ENCODE measurements around the gene CBFA2T3. TPM values are rescaled to one million over a fixed set of nuclear protein-coding genes. Genes with fewer than 3 reads are reported as not detected.

CBFA2T3 gene
- total RNA-seq, 1 experiment from 2014 or later = 2.9 TPM

- Mint-ChIP-seq H3K36me3 (ENCODE audit: insufficient read depth in 1 of 3, low read depth in 3 of 3) (peaks cover 1 to 8% (median 6%) of the 10 kb centered on the region in 3 experiments; a peak in 3 of 7 replicates), H3K4me1 (no peaks in the 10 kb centered on the region), H3K27ac (no peak overlapping the region), H3K9me3 (no peaks in the 10 kb centered on the region), H3K27me3 (ENCODE audit: low read depth) (no peaks in the 10 kb centered on the region), H3K4me3 (no peak overlapping the region)
- Histone ChIP-seq H3K9ac (ENCODE audit: extremely low read depth, insufficient read length, low read length) (no peak overlapping the region), H4K91ac (ENCODE audit: insufficient read length, low read depth, low read length) (no peak overlapping the region), H3K27me3 (ENCODE audit: insufficient read depth, low read length) (no peaks in the 10 kb centered on the region), H3K79me2 (ENCODE audit: insufficient read depth, low read length) (no peaks in the 10 kb centered on the region), H3K18ac (ENCODE audit: insufficient read length, low read depth, low read length) (no peak overlapping the region), H2AK5ac (ENCODE audit: insufficient read length, low read length) (no peak overlapping the region), H2AFZ (ENCODE audit: low read length) (no peak overlapping the region), H3K27ac (ENCODE audit: insufficient read length, low read depth, low read length) (no peak overlapping the region), H3K23ac (ENCODE audit: insufficient read length, low read depth, low read length) (no peak overlapping the region), H2BK20ac (ENCODE audit: low read depth, low read length, poor library complexity, severe bottlenecking) (no peak overlapping the region), H2BK5ac (ENCODE audit: insufficient read length, low read length) (no peak overlapping the region), H3K23me2 (ENCODE audit: insufficient read length, low read depth, low read length, poor library complexity, severe bottlenecking) (no peaks in the 10 kb centered on the region), H3T11ph (ENCODE audit: low read length) (no peak overlapping the region), H3K14ac (ENCODE audit: insufficient read depth, low read length) (no peak overlapping the region), H2BK120ac (ENCODE audit: low read depth, low read length, poor library complexity, severe bottlenecking) (no peak overlapping the region), H3K4ac (ENCODE audit: low read depth, low read length) (no peak overlapping the region), H3K9me3 (ENCODE audit: control insufficient read depth, low read depth, low read length) (no peaks in the 10 kb centered on the region), H3K4me1 (ENCODE audit: insufficient read depth, low read length) (no peaks in the 10 kb centered on the region), H4K20me1 (ENCODE audit: control insufficient read depth, insufficient read depth, insufficient read length) (no peaks in the 10 kb centered on the region), H3K79me1 (ENCODE audit: insufficient read depth, low read depth, low read length, poor library complexity, severe bottlenecking) (no peaks in the 10 kb centered on the region), H2BK15ac (ENCODE audit: low read depth, low read length) (no peak overlapping the region), H2BK12ac (ENCODE audit: insufficient read length, low read depth, low read length) (no peak overlapping the region), H4K5ac (ENCODE audit: insufficient read length, low read depth, low read length) (no peak overlapping the region), H3K4me2 (ENCODE audit: insufficient read depth, insufficient read length, low read length) (no peak overlapping the region), H4K8ac (replicated peaks; ENCODE audit: insufficient read length, low read depth, low read length) (no peak overlapping the region), H3K56ac (ENCODE audit: insufficient read length, low read depth, low read length) (no peak overlapping the region)
- TF ChIP-seq CTCF (conservative IDR thresholded peaks at IDR 0.05) = no peak
- no peak for DNase-seq
- no CpG with 5 or more reads among the region's 12 CpGs for WGBS (ENCODE audit: extremely low coverage, insufficient read length, low lambda C conversion rate)
Measured at GRCh38 chr16:88825146-88825545, 151.9 kb downstream of the CBFA2T3 start.

Other genes starting within 250 kb of the CBFA2T3 start
- gene PIEZO1, start 192.0 kb downstream of the CBFA2T3 start, total RNA-seq (2021) = 67.8 and 71.1 TPM in 2 replicates
- 74.1 and 79.7 TPM in 2 replicates for gene CDT1, start 173.4 kb downstream of the CBFA2T3 start, total RNA-seq (2021)
- gene APRT, start 165.3 kb downstream of the CBFA2T3 start, total RNA-seq (2021) = 246 and 254 TPM in 2 replicates
- gene GALNS, start 120.3 kb downstream of the CBFA2T3 start, total RNA-seq (2021) = 20.0 and 20.3 TPM in 2 replicates
- 90.3 and 102 TPM in 2 replicates for gene TRAPPC2L, start 120.1 kb downstream of the CBFA2T3 start, total RNA-seq (2021)
- not detected in 2 replicates for gene PABPN1L, start 110.5 kb downstream of the CBFA2T3 start, total RNA-seq (2021)
- gene ACSF3, start 116.6 kb upstream of the CBFA2T3 start, total RNA-seq (2021) = 22.3 and 31.3 TPM in 2 replicates
- 0.18 and 0.28 TPM in 2 replicates for gene CDH15, start 194.5 kb upstream of the CBFA2T3 start, total RNA-seq (2021)
- 7.7 and 8.1 TPM in 2 replicates for gene SLC22A31, start 223.3 kb upstream of the CBFA2T3 start, total RNA-seq (2021)
- 16.4 and 17.5 TPM in 2 replicates for gene ZNF778, start 240.5 kb upstream of the CBFA2T3 start, total RNA-seq (2021)

All from H9 (cell line).